OCI-LY7 (cell line): ENCODE measurements around the gene TEX2. TPM values are rescaled to one million over a fixed set of nuclear protein-coding genes. Genes with fewer than 3 reads are reported as not detected.

Experiments
- BruUV-seq: library from RNA; stranded (reverse); fragments of 400-500 nt; replicated peaks from 2 replicates; lab custom pipeline; 2021; lab: Mats Ljungman, UMichigan
- CTCF ChIA-PET: fragments of 300-600 bp; sonication (Branson Sonifier 250); formaldehyde crosslinking; loops from one replicate; lab custom pipeline; 2022; ENCODE audit warnings: antibody characterized with exemption; ENCODE audit not compliant: unreplicated experiment; lab: Charles Lee
- POLR2A ChIA-PET: fragments of 300-600 bp; sonication (Branson Sonifier 250); formaldehyde crosslinking; loops from one replicate; lab custom pipeline; 2022; ENCODE audit warnings: antibody characterized with exemption; lab: Charles Lee
- DNase-seq: peaks from one replicate; pipeline ENCODE4 v3.0.0-alpha.2; 2015; ENCODE audit warnings: low spot score
- H2AFZ ChIP-seq: fragments of 200-600 bp; sonication (generic), shearing (Covaris generic); 2 replicates; pipeline ENCODE4 v1.6.1; 2014; ENCODE audit warnings: mild to moderate bottlenecking, antibody characterized with exemption, low read length, moderate library complexity
- H3K27ac ChIP-seq: fragments of 200-600 bp; sonication (generic); 2 replicates; pipeline ENCODE4 v1.5.1; 2014; ENCODE audit warnings: mixed run types, low read depth, mild to moderate bottlenecking, moderate library complexity, low read length, inconsistent platforms; ENCODE audit not compliant: poor library complexity, severe bottlenecking
- H3K36me3 ChIP-seq: fragments of 200-600 bp; sonication (generic); 2 replicates; pipeline ENCODE4 v1.6.1; 2014; ENCODE audit warnings: mild to moderate bottlenecking, antibody characterized with exemption, low read length, moderate library complexity, mixed read lengths; ENCODE audit not compliant: insufficient read depth
- H3K4me1 ChIP-seq: fragments of 200-600 bp; sonication (generic); 2 replicates; pipeline ENCODE4 v1.5.1; 2014; ENCODE audit warnings: mild to moderate bottlenecking, low read length; ENCODE audit not compliant: insufficient read depth, poor library complexity, severe bottlenecking
- H3K4me2 ChIP-seq: fragments of 200-600 bp; sonication (generic); 2 replicates; pipeline ENCODE4 v1.6.1; 2014; ENCODE audit warnings: mild to moderate bottlenecking, low read length
- H3K4me3 ChIP-seq: fragments of 200-600 bp; sonication (generic); 2 replicates; pipeline ENCODE4 v1.5.1; 2014; ENCODE audit warnings: mild to moderate bottlenecking, low read depth, low read length; ENCODE audit not compliant: poor library complexity, severe bottlenecking
- H3K79me2 ChIP-seq: fragments of 200-600 bp; sonication (generic); 2 replicates; pipeline ENCODE4 v1.6.1; 2016; ENCODE audit warnings: low read depth, mild to moderate bottlenecking, low read length, moderate library complexity, mixed read lengths; ENCODE audit not compliant: insufficient read depth
- H3K9me2 ChIP-seq: fragments of 200-600 bp; sonication (generic); 2 replicates; pipeline ENCODE4 v1.6.1; 2016; ENCODE audit warnings: mild to moderate bottlenecking, low read length, mixed read lengths; ENCODE audit not compliant: insufficient read depth
- H3K9me3 ChIP-seq: fragments of 200-600 bp; sonication (generic); 2 replicates; pipeline ENCODE4 v1.6.1; 2014; ENCODE audit warnings: mild to moderate bottlenecking, mixed run types, low read length, mixed read lengths
- H4K20me1 ChIP-seq: fragments of 200-600 bp; sonication (generic); 2 replicates; pipeline ENCODE4 v1.6.1; 2014; ENCODE audit warnings: mild to moderate bottlenecking, antibody characterized with exemption, low read length, moderate library complexity, mixed read lengths; ENCODE audit not compliant: insufficient read depth
- EZH2phosphoT487 ChIP-seq: fragments of 200-600 bp; sonication (generic); IDR thresholded peaks from 2 replicates; pipeline ENCODE4 v1.6.1; 2018; ENCODE audit warnings: low read depth, borderline replicate concordance, mild to moderate bottlenecking, mixed run types, antibody characterized with exemption, low read length, moderate library complexity, mixed read lengths
- intact Hi-C: fragments of 100-400 bp; cut with micrococcal nuclease; formaldehyde crosslinking; loops from one replicate; pipeline ENCODE4 v1.10.0; 2022; ENCODE audit not compliant: unreplicated experiment
- total RNA-seq, 2 experiments: library from RNA; depleted of rRNA in 1 of 2; stranded (reverse); fragments of >200 nt in 1 of 2; shearing (Covaris generic) in 1 of 2; gene quantifications; 2 replicates each; pipeline ENCODE4 v1.2.3, GENCODE V29; 2014 to 2022
- TF ChIP-seq, protein P1 (sequence below): fragments of 200-600 bp; sonication (generic); conservative IDR thresholded peaks from 2 replicates; pipeline ENCODE4 v1.5.1; 2014; ENCODE audit warnings: mild to moderate bottlenecking, antibody characterized with exemption, low read length, moderate library complexity, mixed read lengths

The TEX2 gene
- total RNA-seq, 2 experiments from 2014 or later, result 7.4 to 12.4 TPM

DNA sequence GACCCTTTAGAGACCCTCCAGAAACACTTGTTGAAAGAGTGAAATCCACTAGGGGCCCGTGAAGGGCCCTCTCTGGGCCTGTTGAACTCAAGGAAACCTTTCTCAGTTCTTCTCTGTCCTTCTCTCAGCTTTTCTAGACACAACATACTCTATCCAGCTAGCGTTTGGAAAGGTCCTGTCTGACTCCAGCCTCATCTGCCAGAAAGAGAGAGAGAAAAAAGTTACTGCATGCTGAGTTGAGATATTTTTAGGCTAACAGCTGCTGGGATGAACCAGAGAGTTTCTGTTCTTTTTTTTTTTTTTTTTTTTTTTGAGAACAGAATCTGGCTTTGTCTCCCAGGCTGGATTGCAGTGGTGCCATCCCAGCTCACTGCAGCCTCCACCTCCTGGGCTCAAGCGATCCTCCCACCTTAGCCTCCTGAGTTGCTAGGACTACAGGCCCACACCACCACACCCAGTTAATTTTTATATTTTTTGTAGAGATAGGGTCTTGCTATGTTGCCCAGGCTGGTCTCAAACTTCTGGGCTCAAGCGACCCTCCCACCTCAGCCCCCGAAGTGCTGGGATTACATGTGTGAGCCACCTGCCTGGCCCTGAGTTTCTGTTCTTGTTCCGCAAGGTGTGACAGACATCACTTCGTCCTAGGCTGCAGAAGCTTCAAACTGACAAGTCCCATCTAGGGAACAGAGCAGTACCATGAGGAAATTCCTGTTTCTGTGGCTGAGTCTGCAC lies 14.9 kb upstream of the TEX2 start:
- H3K4me3 ChIP-seq, result no peak overlapping the region
- H3K9me3 ChIP-seq, result no peaks in the 10 kb centered on the region
- no peak overlapping the region for H2AFZ ChIP-seq
- CTCF ChIA-PET, result interaction anchor here (0.6 kb wide), 1 partner anchor 292 kb away, joined by 5 read pairs; no protein-coding TSS in a partner anchor
- POLR2A ChIA-PET, result no interaction called here
- H3K4me2 ChIP-seq, result no peak overlapping the region
- no peaks in the 10 kb centered on the region for H3K79me2 ChIP-seq
- TF ChIP-seq EZH2phosphoT487, result no peak
- TF ChIP-seq, protein P1, sequence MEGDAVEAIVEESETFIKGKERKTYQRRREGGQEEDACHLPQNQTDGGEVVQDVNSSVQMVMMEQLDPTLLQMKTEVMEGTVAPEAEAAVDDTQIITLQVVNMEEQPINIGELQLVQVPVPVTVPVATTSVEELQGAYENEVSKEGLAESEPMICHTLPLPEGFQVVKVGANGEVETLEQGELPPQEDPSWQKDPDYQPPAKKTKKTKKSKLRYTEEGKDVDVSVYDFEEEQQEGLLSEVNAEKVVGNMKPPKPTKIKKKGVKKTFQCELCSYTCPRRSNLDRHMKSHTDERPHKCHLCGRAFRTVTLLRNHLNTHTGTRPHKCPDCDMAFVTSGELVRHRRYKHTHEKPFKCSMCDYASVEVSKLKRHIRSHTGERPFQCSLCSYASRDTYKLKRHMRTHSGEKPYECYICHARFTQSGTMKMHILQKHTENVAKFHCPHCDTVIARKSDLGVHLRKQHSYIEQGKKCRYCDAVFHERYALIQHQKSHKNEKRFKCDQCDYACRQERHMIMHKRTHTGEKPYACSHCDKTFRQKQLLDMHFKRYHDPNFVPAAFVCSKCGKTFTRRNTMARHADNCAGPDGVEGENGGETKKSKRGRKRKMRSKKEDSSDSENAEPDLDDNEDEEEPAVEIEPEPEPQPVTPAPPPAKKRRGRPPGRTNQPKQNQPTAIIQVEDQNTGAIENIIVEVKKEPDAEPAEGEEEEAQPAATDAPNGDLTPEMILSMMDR, result no peak
- peaks cover 17% of the 10 kb centered on the region for H3K4me1 ChIP-seq
- no TSS peak for BruUV-seq
- H3K9me2 ChIP-seq, result no peaks in the 10 kb centered on the region
- intact Hi-C loops, result no loop called here
- no peak overlapping the region for H3K27ac ChIP-seq
- H3K36me3 ChIP-seq, result no peaks in the 10 kb centered on the region
- H4K20me1 ChIP-seq, result no peaks in the 10 kb centered on the region
- DNase-seq, result no peak

DNA sequence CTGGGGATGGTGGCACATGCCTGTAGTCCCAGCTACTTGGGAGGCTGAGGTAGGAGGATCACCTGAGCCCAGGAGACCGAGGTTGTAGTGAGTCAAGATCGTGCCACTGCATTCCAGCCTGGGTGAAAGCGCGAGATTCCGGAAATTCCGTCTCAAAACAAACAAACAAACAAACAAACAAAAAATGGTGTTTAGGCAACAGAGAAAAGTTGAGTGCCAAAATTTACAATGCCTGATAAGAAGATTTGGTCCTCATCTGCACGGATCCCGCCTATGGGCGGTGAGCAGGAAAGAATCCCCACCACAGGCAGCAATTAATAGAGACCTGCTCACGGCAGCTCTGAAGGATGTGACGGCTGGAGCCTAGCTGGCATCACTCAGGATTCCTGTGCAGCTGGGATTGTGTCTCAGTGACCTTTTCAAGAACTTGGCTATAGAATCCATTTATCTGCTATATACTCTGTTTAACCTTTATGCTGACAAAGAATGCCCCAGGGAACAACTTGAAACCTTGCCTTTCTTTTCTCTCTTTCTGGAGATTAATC lies 14.0 kb upstream of the TEX2 start:
- Histone ChIP-seq H3K4me2 (no peak overlapping the region), H4K20me1 (no peaks in the 10 kb centered on the region), H3K79me2 (no peaks in the 10 kb centered on the region), H3K9me2 (no peaks in the 10 kb centered on the region), H3K27ac (no peak overlapping the region), H3K4me1 (peaks cover 17% of the 10 kb centered on the region), H3K36me3 (no peaks in the 10 kb centered on the region), H3K9me3 (no peaks in the 10 kb centered on the region), H3K4me3 (no peak overlapping the region), H2AFZ (no peak overlapping the region)
- no TSS peak for BruUV-seq
- DNase-seq, result no peak
- ChIA-PET POLR2A (interaction anchor here (0.6 kb wide), 1 partner anchor 245 kb away, joined by 3 read pairs; no protein-coding TSS in a partner anchor), CTCF (no interaction called here)
- intact Hi-C loops, result no loop called here
- TF ChIP-seq, protein P1, result no peak
- no peak for TF ChIP-seq EZH2phosphoT487

DNA sequence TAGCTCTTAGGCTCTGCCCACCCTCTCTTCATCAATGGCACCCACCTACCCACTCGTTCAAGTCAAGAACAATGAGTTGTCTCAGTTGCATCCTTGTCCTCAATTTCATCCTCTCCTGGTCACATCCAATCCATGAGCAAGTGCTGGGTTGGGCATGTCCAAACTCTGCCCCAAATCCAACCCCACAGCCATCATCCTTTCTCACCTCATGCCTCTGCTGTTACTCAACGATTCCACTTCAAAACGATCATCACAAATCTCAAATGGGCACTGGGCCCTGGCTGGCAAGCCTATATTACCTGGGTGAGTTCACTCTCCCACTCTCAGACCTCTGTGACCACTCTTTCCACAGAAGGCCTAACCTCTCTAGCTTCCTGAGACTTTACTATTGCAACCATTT lies 12.0 kb upstream of the TEX2 start:
- peaks cover 3% of the 10 kb centered on the region; the same call in 1 of the 2 replicates for H3K9me3 ChIP-seq
- POLR2A ChIA-PET, result interaction anchor here (1.3 kb wide), 1 partner anchor 347 kb away, joined by 5 read pairs; no protein-coding TSS in a partner anchor
- no peaks in the 10 kb centered on the region for H3K36me3 ChIP-seq
- H4K20me1 ChIP-seq, result no peaks in the 10 kb centered on the region
- no peaks in the 10 kb centered on the region for H3K9me2 ChIP-seq
- no peak for DNase-seq
- H3K4me3 ChIP-seq, result no peak overlapping the region
- H3K4me2 ChIP-seq, result no peak overlapping the region
- no peaks in the 10 kb centered on the region for H3K79me2 ChIP-seq
- CTCF ChIA-PET, result no interaction called here
- no peak overlapping the region for H3K27ac ChIP-seq
- peaks cover 26% of the 10 kb centered on the region for H3K4me1 ChIP-seq
- intact Hi-C loops, result no loop called here
- no TSS peak for BruUV-seq
- no peak for TF ChIP-seq EZH2phosphoT487
- TF ChIP-seq, protein P1, result no peak
- no peak overlapping the region for H2AFZ ChIP-seq
